IMR-90 (cell line): ENCODE measurements around the gene PPP1R14B.

Experiments
- CEBPB ChIP-seq: IDR thresholded peaks from 2 replicates; pipeline ENCODE4 v1.6.1; 2012; ENCODE audit warnings: low read depth, low read length, improper control_type of control experiment
- MAFK ChIP-seq: IDR thresholded peaks from 2 replicates; pipeline ENCODE4 v1.6.1; 2012; ENCODE audit warnings: low read depth, low read length, improper control_type of control experiment
- MXI1 ChIP-seq: IDR thresholded peaks from 2 replicates; pipeline ENCODE4 v1.6.1; 2012; ENCODE audit warnings: low read depth, mild to moderate bottlenecking, low read length, moderate library complexity, borderline replicate concordance
- POLR2A ChIP-seq: IDR thresholded peaks from 2 replicates; pipeline ENCODE4 v1.6.1; 2012; ENCODE audit warnings: mild to moderate bottlenecking, low read depth, low read length
- RAD21 ChIP-seq: IDR thresholded peaks from 2 replicates; pipeline ENCODE4 v1.6.1; 2012; ENCODE audit warnings: low read length, improper control_type of control experiment
- RCOR1 ChIP-seq: IDR thresholded peaks from 2 replicates; pipeline ENCODE4 v1.6.1; 2012; ENCODE audit warnings: mild to moderate bottlenecking, low read length, improper control_type of control experiment; ENCODE audit not compliant: insufficient replicate concordance
- RFX5 ChIP-seq: IDR thresholded peaks from 2 replicates; pipeline ENCODE4 v1.8.0; 2012; ENCODE audit warnings: low read depth, mild to moderate bottlenecking, low read length, moderate library complexity
- TF ChIP-seq, protein P1 (sequence below): fragments of 150-350 bp; IDR thresholded peaks from 2 replicates; pipeline ENCODE4 v1.6.1; 2016; ENCODE audit warnings: low read depth, mild to moderate bottlenecking, low read length, moderate library complexity, borderline replicate concordance
- TF ChIP-seq, protein P2 (sequence below): conservative IDR thresholded peaks from 2 replicates; pipeline ENCODE4 v1.5.1; 2012; ENCODE audit warnings: mild to moderate bottlenecking, low read depth, low read length, improper control_type of control experiment
- TF ChIP-seq, protein P3 (sequence below): fragments of 150-350 bp; IDR thresholded peaks from 2 replicates; pipeline ENCODE4 v1.6.1; 2017; ENCODE audit warnings: mild to moderate bottlenecking, antibody characterized with exemption, low read length, low read depth

DNA sequence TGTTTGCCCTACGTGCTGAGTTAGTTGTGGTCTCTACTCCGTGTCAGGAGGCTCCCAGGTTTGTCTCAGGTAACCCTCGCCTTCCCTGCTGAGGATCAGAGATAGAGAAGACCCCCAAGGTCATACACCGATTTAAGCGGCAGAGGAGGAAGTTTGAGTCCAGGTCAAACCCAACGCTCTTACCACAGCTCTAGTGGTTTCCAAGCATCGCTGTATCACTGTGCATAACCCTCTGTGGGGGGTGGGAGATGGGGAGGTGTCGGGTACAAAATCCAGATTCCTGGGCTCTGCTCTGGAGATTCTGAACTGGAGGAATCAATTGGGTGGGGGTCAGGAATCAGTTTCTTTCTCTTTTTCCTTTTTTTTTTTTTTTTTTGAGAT is 15.8 kb downstream of the PPP1R14B start:
- TF ChIP-seq, protein P1, sequence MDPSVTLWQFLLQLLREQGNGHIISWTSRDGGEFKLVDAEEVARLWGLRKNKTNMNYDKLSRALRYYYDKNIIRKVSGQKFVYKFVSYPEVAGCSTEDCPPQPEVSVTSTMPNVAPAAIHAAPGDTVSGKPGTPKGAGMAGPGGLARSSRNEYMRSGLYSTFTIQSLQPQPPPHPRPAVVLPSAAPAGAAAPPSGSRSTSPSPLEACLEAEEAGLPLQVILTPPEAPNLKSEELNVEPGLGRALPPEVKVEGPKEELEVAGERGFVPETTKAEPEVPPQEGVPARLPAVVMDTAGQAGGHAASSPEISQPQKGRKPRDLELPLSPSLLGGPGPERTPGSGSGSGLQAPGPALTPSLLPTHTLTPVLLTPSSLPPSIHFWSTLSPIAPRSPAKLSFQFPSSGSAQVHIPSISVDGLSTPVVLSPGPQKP: no peak
- TF ChIP-seq, protein P2, sequence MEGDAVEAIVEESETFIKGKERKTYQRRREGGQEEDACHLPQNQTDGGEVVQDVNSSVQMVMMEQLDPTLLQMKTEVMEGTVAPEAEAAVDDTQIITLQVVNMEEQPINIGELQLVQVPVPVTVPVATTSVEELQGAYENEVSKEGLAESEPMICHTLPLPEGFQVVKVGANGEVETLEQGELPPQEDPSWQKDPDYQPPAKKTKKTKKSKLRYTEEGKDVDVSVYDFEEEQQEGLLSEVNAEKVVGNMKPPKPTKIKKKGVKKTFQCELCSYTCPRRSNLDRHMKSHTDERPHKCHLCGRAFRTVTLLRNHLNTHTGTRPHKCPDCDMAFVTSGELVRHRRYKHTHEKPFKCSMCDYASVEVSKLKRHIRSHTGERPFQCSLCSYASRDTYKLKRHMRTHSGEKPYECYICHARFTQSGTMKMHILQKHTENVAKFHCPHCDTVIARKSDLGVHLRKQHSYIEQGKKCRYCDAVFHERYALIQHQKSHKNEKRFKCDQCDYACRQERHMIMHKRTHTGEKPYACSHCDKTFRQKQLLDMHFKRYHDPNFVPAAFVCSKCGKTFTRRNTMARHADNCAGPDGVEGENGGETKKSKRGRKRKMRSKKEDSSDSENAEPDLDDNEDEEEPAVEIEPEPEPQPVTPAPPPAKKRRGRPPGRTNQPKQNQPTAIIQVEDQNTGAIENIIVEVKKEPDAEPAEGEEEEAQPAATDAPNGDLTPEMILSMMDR: no peak
- TF ChIP-seq RFX5 (no peak), POLR2A (no peak), RAD21 (no peak), MXI1 (no peak), RCOR1 (no peak), CEBPB (no peak), MAFK (no peak)
- TF ChIP-seq, protein P3, sequence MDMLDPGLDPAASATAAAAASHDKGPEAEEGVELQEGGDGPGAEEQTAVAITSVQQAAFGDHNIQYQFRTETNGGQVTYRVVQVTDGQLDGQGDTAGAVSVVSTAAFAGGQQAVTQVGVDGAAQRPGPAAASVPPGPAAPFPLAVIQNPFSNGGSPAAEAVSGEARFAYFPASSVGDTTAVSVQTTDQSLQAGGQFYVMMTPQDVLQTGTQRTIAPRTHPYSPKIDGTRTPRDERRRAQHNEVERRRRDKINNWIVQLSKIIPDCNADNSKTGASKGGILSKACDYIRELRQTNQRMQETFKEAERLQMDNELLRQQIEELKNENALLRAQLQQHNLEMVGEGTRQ: no peak
